Measurements from ENCODE around the gene PRKCA.

PRKCA gene

GRCh38 chr17:66496306-66496705 is 193.9 kb downstream of the PRKCA start:
- no peak for DNase-seq (ENCODE audit: low read depth)
- H3K4me3 ChIP-seq (ENCODE audit: low read length): no peak overlapping the region
- no peak for TF ChIP-seq CTCF (IDR thresholded peaks at IDR 0.05; ENCODE audit: insufficient read depth, low read depth, low read length, missing control alignments)

- TF ChIP-seq CTCF (IDR thresholded peaks at IDR 0.05; ENCODE audit: insufficient read depth, low read depth, low read length, missing control alignments): no peak
- no peak overlapping the region for H3K4me3 ChIP-seq (ENCODE audit: low read length)
- DNase-seq (ENCODE audit: low read depth): no peak
Observed at GRCh38 chr17:66498580-66498979, 196.2 kb downstream of the PRKCA start.

- no peak overlapping the region for H3K4me3 ChIP-seq (ENCODE audit: low read length)
- peak; percentile 17 for DNase-seq (ENCODE audit: low read depth)
- no peak for TF ChIP-seq CTCF (IDR thresholded peaks at IDR 0.05; ENCODE audit: insufficient read depth, low read depth, low read length, missing control alignments)
Observed at GRCh38 chr17:66506641-66507040, 204.2 kb downstream of the PRKCA start.

GRCh38 chr17:66507103-66507923 is 204.9 kb downstream of the PRKCA start:
- DNase-seq (ENCODE audit: low read depth): peak; percentile 73
- no peak for TF ChIP-seq CTCF (IDR thresholded peaks at IDR 0.05; ENCODE audit: insufficient read depth, low read depth, low read length, missing control alignments)

GRCh38 chr17:66507982-66508760 is 205.8 kb downstream of the PRKCA start:
- TF ChIP-seq CTCF (IDR thresholded peaks at IDR 0.05; ENCODE audit: insufficient read depth, low read depth, low read length, missing control alignments): no peak
- no peak overlapping the region for H3K4me3 ChIP-seq (ENCODE audit: low read length)
- DNase-seq (ENCODE audit: low read depth): no peak

More at GRCh38 chr17:66507103-66507923, 204.9 kb downstream of the PRKCA start:
- H3K4me3 ChIP-seq (ENCODE audit: low read length): no peak overlapping the region

- peak; percentile 94 for DNase-seq (ENCODE audit: low read depth)
- TF ChIP-seq CTCF (IDR thresholded peaks at IDR 0.05; ENCODE audit: insufficient read depth, low read depth, low read length, missing control alignments): no peak
- H3K4me3 ChIP-seq (ENCODE audit: low read length): no peak overlapping the region
Observed at GRCh38 chr17:66508896-66509844, 206.8 kb downstream of the PRKCA start.

Measured in epithelial cell of esophagus (primary cell).